WTC11 (cell line): Measurements from ENCODE around the gene C14orf132. TPM values are rescaled to one million over a fixed set of nuclear protein-coding genes. Genes with fewer than 3 reads are reported as not detected.

Experiments used
- ATAC-seq: fragments of 200-7000 bp; cut with Tn5 transposase; 2 replicates; pipeline ENCODE4 v1.10.0; 2021; ENCODE audit warnings: mild to moderate bottlenecking, moderate library complexity
- CTCF ChIA-PET: fragments of 300-600 bp; sonication (Branson Sonifier 250); formaldehyde crosslinking; loops from one replicate; lab custom pipeline; 2021; ENCODE audit warnings: antibody characterized with exemption; lab: Charles Lee
- POLR2A ChIA-PET: fragments of 350-600 bp; sonication (Branson Sonifier 250); formaldehyde crosslinking; loops from one replicate; lab custom pipeline; 2021; ENCODE audit warnings: antibody characterized with exemption; lab: Charles Lee
- DNase-seq: peaks from one replicate; pipeline ENCODE4 v3.0.0; 2021; ENCODE audit warnings: low spot score
- H3K27ac Mint-ChIP-seq: 2 replicates; pipeline ENCODE4 v1.8.0; 2021; ENCODE audit warnings: mixed read lengths
- H3K27me3 Mint-ChIP-seq: 2 replicates; pipeline ENCODE4 v1.8.0; 2021; ENCODE audit warnings: low read depth, mild to moderate bottlenecking, moderate library complexity, mixed read lengths
- H3K36me3 Mint-ChIP-seq: 2 replicates; pipeline ENCODE4 v1.8.0; 2021; ENCODE audit warnings: mixed read lengths
- H3K4me1 Mint-ChIP-seq: 2 replicates; pipeline ENCODE4 v1.8.0; 2022; ENCODE audit warnings: mixed read lengths
- H3K4me3 Mint-ChIP-seq: 2 replicates; pipeline ENCODE4 v1.8.0; 2021; ENCODE audit warnings: mild to moderate bottlenecking, moderate library complexity, mixed read lengths
- H3K9me3 Mint-ChIP-seq: 2 replicates; pipeline ENCODE4 v1.8.0; 2021; ENCODE audit warnings: mixed read lengths
- GRHL2 ChIP-seq: fragments of 250-450 bp; sonication (Bioruptor Pico); IDR thresholded peaks from 2 replicates; pipeline ENCODE4 v1.8.0; 2022; ENCODE audit warnings: mild to moderate bottlenecking, moderate library complexity; ENCODE audit not compliant: insufficient replicate concordance, severe bottlenecking
- HMGA2 ChIP-seq: fragments of 250-450 bp; sonication (Bioruptor Pico); IDR thresholded peaks from 2 replicates; pipeline ENCODE4 v1.4.0; 2021; ENCODE audit warnings: mild to moderate bottlenecking, moderate library complexity
- NFE2L1 ChIP-seq: sonication (generic); formaldehyde crosslinking; IDR thresholded peaks from 2 replicates; pipeline ENCODE4 v1.8.1; 2023; ENCODE audit warnings: missing genetic modification reagents
- OVOL2 ChIP-seq: fragments of 250-450 bp; sonication (Bioruptor Pico); IDR thresholded peaks from 2 replicates; pipeline ENCODE4 v1.9.0; 2021; ENCODE audit warnings: mild to moderate bottlenecking, borderline replicate concordance
- SMAD4 ChIP-seq: sonication (generic); formaldehyde crosslinking; IDR thresholded peaks from 2 replicates; pipeline ENCODE4 v1.8.0; 2022; ENCODE audit warnings: mild to moderate bottlenecking, missing genetic modification reagents
- ZBTB21 ChIP-seq: sonication (generic); formaldehyde crosslinking; IDR thresholded peaks from 2 replicates; pipeline ENCODE4 v1.8.1; 2023; ENCODE audit warnings: mild to moderate bottlenecking, missing genetic modification reagents, borderline replicate concordance
- total RNA-seq: library from RNA; stranded (reverse); gene quantifications from 3 replicates; pipeline ENCODE4 v1.2.3, GENCODE V29; 2021
- TF ChIP-seq, protein P1 (sequence below): sonication (generic); formaldehyde crosslinking; IDR thresholded peaks from 2 replicates; pipeline ENCODE4 v1.8.1; 2022; ENCODE audit warnings: missing genetic modification reagents, borderline replicate concordance
- TF ChIP-seq, protein P2 (sequence below): sonication (generic); formaldehyde crosslinking; IDR thresholded peaks from 2 replicates; pipeline ENCODE4 v1.8.0; 2023; ENCODE audit warnings: mild to moderate bottlenecking, missing genetic modification reagents
- TF ChIP-seq, protein P3 (sequence below): fragments of 250-450 bp; sonication (Bioruptor Pico); IDR thresholded peaks from 2 replicates; pipeline ENCODE4 v1.9.0; 2021; ENCODE audit warnings: mild to moderate bottlenecking
- TF ChIP-seq, protein P4 (sequence below): sonication (generic); formaldehyde crosslinking; IDR thresholded peaks from 2 replicates; pipeline ENCODE4 v1.8.0; 2023; ENCODE audit warnings: missing genetic modification reagents, mild to moderate bottlenecking, borderline replicate concordance
- TF ChIP-seq, protein P5 (sequence below): sonication (generic); formaldehyde crosslinking; conservative IDR thresholded peaks from 2 replicates; pipeline ENCODE4 v1.8.1; 2023; ENCODE audit warnings: mild to moderate bottlenecking, low read depth, missing genetic modification reagents, moderate library complexity
- TF ChIP-seq, protein P6 (sequence below): sonication (generic); formaldehyde crosslinking; conservative IDR thresholded peaks from 2 replicates; pipeline ENCODE4 v1.8.1; 2022; ENCODE audit warnings: mild to moderate bottlenecking, missing genetic modification reagents

The C14orf132 gene
- total RNA-seq, 1 experiment from 2014 or later: 14.1 TPM

DNA sequence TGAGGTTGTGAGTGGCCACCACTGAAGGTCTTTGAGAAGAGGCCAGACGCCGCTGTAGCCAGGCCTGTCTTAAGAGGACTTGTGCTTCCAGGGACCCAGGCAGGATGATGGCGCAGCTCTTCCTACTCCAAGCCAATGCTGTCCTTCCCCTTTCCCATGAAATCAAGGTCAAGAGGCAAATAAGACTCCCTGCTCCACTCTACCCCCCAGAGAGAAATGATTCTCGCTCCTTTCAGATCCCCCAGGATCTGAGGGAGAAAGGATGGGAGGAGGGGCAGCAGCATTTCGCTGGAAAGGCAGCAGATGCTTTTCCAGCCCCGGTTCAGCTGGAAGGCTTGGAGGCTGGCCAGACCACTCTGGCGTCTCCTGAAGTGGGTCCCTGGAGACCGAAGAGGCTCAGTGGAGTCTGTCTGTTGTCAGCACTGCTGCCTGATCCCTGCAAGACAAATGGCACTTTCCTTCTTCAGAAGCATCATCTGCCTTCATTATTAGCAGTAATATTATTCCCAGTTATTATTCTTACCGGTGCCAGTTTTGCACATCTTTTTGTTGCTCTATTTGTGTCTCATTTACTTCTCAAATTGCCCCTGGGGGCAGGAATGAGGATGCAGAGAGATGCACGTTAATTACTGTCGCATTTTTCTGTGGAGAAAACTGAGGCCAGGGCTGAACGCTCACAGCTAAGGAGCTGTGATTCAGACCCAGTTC lies 51.4 kb downstream of the C14orf132 start (continued):
- TF ChIP-seq, protein P1, sequence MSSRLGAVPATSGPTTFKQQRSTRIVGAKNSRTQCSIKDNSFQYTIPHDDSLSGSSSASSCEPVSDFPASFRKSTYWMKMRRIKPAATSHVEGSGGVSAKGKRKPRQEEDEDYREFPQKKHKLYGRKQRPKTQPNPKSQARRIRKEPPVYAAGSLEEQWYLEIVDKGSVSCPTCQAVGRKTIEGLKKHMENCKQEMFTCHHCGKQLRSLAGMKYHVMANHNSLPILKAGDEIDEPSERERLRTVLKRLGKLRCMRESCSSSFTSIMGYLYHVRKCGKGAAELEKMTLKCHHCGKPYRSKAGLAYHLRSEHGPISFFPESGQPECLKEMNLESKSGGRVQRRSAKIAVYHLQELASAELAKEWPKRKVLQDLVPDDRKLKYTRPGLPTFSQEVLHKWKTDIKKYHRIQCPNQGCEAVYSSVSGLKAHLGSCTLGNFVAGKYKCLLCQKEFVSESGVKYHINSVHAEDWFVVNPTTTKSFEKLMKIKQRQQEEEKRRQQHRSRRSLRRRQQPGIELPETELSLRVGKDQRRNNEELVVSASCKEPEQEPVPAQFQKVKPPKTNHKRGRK: no peak
- TF ChIP-seq, protein P2, sequence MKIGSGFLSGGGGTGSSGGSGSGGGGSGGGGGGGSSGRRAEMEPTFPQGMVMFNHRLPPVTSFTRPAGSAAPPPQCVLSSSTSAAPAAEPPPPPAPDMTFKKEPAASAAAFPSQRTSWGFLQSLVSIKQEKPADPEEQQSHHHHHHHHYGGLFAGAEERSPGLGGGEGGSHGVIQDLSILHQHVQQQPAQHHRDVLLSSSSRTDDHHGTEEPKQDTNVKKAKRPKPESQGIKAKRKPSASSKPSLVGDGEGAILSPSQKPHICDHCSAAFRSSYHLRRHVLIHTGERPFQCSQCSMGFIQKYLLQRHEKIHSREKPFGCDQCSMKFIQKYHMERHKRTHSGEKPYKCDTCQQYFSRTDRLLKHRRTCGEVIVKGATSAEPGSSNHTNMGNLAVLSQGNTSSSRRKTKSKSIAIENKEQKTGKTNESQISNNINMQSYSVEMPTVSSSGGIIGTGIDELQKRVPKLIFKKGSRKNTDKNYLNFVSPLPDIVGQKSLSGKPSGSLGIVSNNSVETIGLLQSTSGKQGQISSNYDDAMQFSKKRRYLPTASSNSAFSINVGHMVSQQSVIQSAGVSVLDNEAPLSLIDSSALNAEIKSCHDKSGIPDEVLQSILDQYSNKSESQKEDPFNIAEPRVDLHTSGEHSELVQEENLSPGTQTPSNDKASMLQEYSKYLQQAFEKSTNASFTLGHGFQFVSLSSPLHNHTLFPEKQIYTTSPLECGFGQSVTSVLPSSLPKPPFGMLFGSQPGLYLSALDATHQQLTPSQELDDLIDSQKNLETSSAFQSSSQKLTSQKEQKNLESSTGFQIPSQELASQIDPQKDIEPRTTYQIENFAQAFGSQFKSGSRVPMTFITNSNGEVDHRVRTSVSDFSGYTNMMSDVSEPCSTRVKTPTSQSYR (CRISPR knock-in tag): no peak
- no peak for TF ChIP-seq OVOL2

DNA sequence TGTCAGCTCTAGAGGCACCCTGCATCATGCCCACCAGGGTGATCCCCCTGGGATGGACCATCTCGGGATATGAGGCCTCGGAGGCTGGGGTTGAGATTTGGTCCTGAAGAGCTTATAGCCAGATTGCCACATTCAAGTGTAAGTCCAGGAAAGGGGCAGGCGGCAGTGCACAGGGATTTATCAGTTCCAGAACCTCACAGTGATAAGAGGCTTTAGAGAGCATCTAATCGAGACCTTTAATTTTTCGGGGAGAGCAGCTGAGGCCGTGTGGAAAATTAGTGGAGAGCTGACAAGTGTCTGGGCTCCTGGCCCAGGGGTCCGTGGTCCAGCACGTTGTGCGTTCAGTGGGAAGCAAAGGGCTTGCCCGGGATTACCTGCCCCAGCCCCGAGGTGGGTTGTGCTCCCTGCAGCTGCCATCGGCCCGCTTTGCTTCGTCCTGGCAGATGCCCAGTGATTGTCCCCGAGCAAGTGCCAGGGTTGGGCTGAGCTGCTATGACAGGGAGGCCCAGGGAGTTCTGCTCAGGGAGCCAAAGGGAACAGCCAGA lies 52.1 kb downstream of the C14orf132 start:
- Mint-ChIP-seq H3K9me3 (no peaks in the 10 kb centered on the region), H3K27ac (no peak overlapping the region), H3K36me3 (peaks cover 11% of the 10 kb centered on the region), H3K27me3 (no peaks in the 10 kb centered on the region), H3K4me1 (peaks cover 13% of the 10 kb centered on the region), H3K4me3 (no peak overlapping the region)
- POLR2A ChIA-PET: interaction anchor here (1.5 kb wide), 1 partner anchor 40 kb away, joined by 4 read pairs; no protein-coding TSS in a partner anchor
- ATAC-seq: no peak
- TF ChIP-seq, protein P3, sequence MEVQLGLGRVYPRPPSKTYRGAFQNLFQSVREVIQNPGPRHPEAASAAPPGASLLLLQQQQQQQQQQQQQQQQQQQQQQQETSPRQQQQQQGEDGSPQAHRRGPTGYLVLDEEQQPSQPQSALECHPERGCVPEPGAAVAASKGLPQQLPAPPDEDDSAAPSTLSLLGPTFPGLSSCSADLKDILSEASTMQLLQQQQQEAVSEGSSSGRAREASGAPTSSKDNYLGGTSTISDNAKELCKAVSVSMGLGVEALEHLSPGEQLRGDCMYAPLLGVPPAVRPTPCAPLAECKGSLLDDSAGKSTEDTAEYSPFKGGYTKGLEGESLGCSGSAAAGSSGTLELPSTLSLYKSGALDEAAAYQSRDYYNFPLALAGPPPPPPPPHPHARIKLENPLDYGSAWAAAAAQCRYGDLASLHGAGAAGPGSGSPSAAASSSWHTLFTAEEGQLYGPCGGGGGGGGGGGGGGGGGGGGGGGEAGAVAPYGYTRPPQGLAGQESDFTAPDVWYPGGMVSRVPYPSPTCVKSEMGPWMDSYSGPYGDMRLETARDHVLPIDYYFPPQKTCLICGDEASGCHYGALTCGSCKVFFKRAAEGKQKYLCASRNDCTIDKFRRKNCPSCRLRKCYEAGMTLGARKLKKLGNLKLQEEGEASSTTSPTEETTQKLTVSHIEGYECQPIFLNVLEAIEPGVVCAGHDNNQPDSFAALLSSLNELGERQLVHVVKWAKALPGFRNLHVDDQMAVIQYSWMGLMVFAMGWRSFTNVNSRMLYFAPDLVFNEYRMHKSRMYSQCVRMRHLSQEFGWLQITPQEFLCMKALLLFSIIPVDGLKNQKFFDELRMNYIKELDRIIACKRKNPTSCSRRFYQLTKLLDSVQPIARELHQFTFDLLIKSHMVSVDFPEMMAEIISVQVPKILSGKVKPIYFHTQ: no peak
- CTCF ChIA-PET: interaction anchor here (1.2 to 3.4 kb wide), 3 partner anchors 7 to 185 kb away, joined by 3 to 14 read pairs (median 14); no protein-coding TSS in a partner anchor
- no peak for DNase-seq

DNA sequence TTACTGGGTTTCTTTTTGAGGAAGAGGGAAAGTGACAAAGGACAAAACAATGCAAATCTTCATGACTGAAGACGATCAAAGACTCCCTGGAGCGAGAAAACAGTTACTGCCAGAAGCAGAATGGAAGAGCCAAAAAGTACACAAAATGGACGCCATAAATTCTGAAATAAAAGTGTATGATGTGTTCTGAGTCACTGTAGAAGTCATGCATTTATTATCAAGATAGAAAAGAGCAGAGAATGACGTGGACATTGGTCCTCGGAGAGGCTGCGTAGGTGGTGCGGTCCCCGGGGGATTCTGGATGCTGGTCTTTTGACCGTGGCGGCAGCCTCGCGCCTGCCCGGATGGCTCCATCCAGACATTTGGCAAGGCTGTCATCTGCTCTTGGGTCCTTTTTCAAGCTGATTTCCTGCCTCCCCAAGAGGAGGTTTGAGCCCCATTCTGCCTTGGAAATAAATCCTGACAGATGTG lies 52.8 kb downstream of the C14orf132 start:
- H3K27me3 Mint-ChIP-seq: no peaks in the 10 kb centered on the region
- H3K36me3 Mint-ChIP-seq: peaks cover 5% of the 10 kb centered on the region
- POLR2A ChIA-PET: no interaction called here
- no peak for TF ChIP-seq ZBTB21 (CRISPR knock-in tag)
- no peak for TF ChIP-seq HMGA2
- TF ChIP-seq SMAD4 (CRISPR knock-in tag): no peak
- TF ChIP-seq, all 79 proteins: peak for 0
- CTCF ChIA-PET: interaction anchor here (3.4 kb wide), 1 partner anchor 8 kb away, joined by 14 read pairs; no protein-coding TSS in a partner anchor
- Mint-ChIP-seq H3K9me3 (no peaks in the 10 kb centered on the region), H3K4me3 (no peak overlapping the region), H3K27ac (no peak overlapping the region), H3K4me1 (peaks cover 16% of the 10 kb centered on the region)
- no peak for ATAC-seq
- no peak for DNase-seq

DNA sequence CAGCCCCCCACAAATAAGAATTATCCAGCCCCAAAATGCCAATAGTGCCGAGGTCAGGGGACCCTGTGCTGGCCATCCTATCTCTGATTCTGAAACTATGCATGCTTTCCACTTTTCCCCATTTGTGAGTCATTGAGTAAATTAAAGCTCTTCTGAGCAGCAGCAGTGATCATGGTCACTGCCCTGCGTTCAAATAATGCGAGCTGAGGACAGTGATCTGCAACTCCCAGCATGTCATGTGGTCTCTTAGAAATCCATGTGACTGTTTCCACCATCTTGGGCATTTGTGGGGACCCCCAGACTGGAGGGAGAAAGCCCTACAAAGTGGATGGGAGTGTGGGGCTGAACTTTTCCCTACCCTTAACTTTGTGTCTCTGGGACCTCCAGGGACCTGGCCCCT lies 53.8 kb downstream of the C14orf132 start:
- ChIA-PET CTCF (no interaction called here), POLR2A (no interaction called here)
- no peaks in the 10 kb centered on the region; the same call in 1 of the 2 replicates for H3K36me3 Mint-ChIP-seq
- no peak overlapping the region for H3K4me3 Mint-ChIP-seq
- DNase-seq: no peak
- no peaks in the 10 kb centered on the region for H3K9me3 Mint-ChIP-seq
- H3K4me1 Mint-ChIP-seq: peaks cover 16% of the 10 kb centered on the region
- ATAC-seq: no peak
- no peak overlapping the region for H3K27ac Mint-ChIP-seq
- no peaks in the 10 kb centered on the region for H3K27me3 Mint-ChIP-seq
- TF ChIP-seq, protein P4, sequence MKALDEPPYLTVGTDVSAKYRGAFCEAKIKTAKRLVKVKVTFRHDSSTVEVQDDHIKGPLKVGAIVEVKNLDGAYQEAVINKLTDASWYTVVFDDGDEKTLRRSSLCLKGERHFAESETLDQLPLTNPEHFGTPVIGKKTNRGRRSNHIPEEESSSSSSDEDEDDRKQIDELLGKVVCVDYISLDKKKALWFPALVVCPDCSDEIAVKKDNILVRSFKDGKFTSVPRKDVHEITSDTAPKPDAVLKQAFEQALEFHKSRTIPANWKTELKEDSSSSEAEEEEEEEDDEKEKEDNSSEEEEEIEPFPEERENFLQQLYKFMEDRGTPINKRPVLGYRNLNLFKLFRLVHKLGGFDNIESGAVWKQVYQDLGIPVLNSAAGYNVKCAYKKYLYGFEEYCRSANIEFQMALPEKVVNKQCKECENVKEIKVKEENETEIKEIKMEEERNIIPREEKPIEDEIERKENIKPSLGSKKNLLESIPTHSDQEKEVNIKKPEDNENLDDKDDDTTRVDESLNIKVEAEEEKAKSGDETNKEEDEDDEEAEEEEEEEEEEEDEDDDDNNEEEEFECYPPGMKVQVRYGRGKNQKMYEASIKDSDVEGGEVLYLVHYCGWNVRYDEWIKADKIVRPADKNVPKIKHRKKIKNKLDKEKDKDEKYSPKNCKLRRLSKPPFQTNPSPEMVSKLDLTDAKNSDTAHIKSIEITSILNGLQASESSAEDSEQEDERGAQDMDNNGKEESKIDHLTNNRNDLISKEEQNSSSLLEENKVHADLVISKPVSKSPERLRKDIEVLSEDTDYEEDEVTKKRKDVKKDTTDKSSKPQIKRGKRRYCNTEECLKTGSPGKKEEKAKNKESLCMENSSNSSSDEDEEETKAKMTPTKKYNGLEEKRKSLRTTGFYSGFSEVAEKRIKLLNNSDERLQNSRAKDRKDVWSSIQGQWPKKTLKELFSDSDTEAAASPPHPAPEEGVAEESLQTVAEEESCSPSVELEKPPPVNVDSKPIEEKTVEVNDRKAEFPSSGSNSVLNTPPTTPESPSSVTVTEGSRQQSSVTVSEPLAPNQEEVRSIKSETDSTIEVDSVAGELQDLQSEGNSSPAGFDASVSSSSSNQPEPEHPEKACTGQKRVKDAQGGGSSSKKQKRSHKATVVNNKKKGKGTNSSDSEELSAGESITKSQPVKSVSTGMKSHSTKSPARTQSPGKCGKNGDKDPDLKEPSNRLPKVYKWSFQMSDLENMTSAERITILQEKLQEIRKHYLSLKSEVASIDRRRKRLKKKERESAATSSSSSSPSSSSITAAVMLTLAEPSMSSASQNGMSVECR (CRISPR knock-in tag): no peak
- TF ChIP-seq, protein P5, sequence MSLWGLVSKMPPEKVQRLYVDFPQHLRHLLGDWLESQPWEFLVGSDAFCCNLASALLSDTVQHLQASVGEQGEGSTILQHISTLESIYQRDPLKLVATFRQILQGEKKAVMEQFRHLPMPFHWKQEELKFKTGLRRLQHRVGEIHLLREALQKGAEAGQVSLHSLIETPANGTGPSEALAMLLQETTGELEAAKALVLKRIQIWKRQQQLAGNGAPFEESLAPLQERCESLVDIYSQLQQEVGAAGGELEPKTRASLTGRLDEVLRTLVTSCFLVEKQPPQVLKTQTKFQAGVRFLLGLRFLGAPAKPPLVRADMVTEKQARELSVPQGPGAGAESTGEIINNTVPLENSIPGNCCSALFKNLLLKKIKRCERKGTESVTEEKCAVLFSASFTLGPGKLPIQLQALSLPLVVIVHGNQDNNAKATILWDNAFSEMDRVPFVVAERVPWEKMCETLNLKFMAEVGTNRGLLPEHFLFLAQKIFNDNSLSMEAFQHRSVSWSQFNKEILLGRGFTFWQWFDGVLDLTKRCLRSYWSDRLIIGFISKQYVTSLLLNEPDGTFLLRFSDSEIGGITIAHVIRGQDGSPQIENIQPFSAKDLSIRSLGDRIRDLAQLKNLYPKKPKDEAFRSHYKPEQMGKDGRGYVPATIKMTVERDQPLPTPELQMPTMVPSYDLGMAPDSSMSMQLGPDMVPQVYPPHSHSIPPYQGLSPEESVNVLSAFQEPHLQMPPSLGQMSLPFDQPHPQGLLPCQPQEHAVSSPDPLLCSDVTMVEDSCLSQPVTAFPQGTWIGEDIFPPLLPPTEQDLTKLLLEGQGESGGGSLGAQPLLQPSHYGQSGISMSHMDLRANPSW (CRISPR knock-in tag): no peak
- TF ChIP-seq NFE2L1 (CRISPR knock-in tag) (no peak), GRHL2 (CRISPR knock-in tag) (no peak)
- TF ChIP-seq, protein P6, sequence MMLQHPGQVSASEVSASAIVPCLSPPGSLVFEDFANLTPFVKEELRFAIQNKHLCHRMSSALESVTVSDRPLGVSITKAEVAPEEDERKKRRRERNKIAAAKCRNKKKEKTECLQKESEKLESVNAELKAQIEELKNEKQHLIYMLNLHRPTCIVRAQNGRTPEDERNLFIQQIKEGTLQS (CRISPR knock-in tag): no peak
